ACHN (cell line): Measurements from ENCODE around the gene FAM20C.
"Not testable (repeated sequence)": the region's sequence is repeated elsewhere in the genome, so short reads cannot be mapped to it uniquely, and the experiment has no call there.

Source experiments
- DNase-seq: peaks from one replicate; pipeline ENCODE4 v3.0.0-alpha.2; 2015
- in situ Hi-C: cut with HindIII; loops from 2 replicates; pipeline ENCODE4 v1.10.0; 2017; ENCODE audit warnings: low sequenced_read_pairs, low pct_ligation_motif_present, low pct_unique_long_range_greater_than_20kb

FAM20C gene

GRCh38 chr7:170551-171363 is 21.6 kb upstream of the FAM20C start:
- in situ Hi-C loops = no loop called here
- DNase-seq = no peak

- no peak for DNase-seq
- in situ Hi-C loops = no loop called here
Observed at GRCh38 chr7:171364-171904, 20.9 kb upstream of the FAM20C start.

GRCh38 chr7:171912-172515 is 20.4 kb upstream of the FAM20C start:
- in situ Hi-C loops = no loop called here
- no peak for DNase-seq

- in situ Hi-C loops = no loop called here
- no peak for DNase-seq
Observed at GRCh38 chr7:173209-173918, 19.0 kb upstream of the FAM20C start.

- in situ Hi-C loops = no loop called here
- DNase-seq = no peak
Observed at GRCh38 chr7:174716-175115, 17.7 kb upstream of the FAM20C start.

- no peak for DNase-seq
- in situ Hi-C loops = no loop called here
Observed at GRCh38 chr7:175955-176354, 16.4 kb upstream of the FAM20C start.

- no peak for DNase-seq
- in situ Hi-C loops = no loop called here
Observed at GRCh38 chr7:176381-176780, 16.0 kb upstream of the FAM20C start.

- in situ Hi-C loops = no loop called here
- DNase-seq = no peak
Observed at GRCh38 chr7:176786-177459, 15.4 kb upstream of the FAM20C start.

GRCh38 chr7:178444-178843 is 13.9 kb upstream of the FAM20C start:
- no peak for DNase-seq
- in situ Hi-C loops = no loop called here

GRCh38 chr7:179209-179681 is 13.1 kb upstream of the FAM20C start:
- in situ Hi-C loops = no loop called here
- no peak for DNase-seq

- no peak for DNase-seq
- in situ Hi-C loops = no loop called here
Observed at GRCh38 chr7:179948-180694, 12.2 kb upstream of the FAM20C start.

GRCh38 chr7:181738-182137 is 10.6 kb upstream of the FAM20C start:
- in situ Hi-C loops = no loop called here
- DNase-seq = no peak

- DNase-seq, in situ Hi-C loops: not testable (repeated sequence)
Observed at GRCh38 chr7:182502-182901, 9.9 kb upstream of the FAM20C start.

GRCh38 chr7:183496-184292 is 8.7 kb upstream of the FAM20C start:
- no peak for DNase-seq
- in situ Hi-C loops = no loop called here

- no peak for DNase-seq
- in situ Hi-C loops = no loop called here
Observed at GRCh38 chr7:184294-185264, 7.8 kb upstream of the FAM20C start.

- DNase-seq = no peak
- in situ Hi-C loops = no loop called here
Observed at GRCh38 chr7:186516-187113, 5.8 kb upstream of the FAM20C start.
